Mesodermal cell (in vitro differentiated cells): ENCODE data around the gene CT47C1.

ENCODE experiments used
- H3K27ac ChIP-seq: 2 replicates; pipeline ENCODE4 v1.7.0; 2013; ENCODE audit warnings: mild to moderate bottlenecking, low read depth, low read length, moderate library complexity; ENCODE audit not compliant: severe bottlenecking
- H3K36me3 ChIP-seq: 2 replicates; pipeline ENCODE4 v1.7.1; 2013; ENCODE audit warnings: mild to moderate bottlenecking, low read length, moderate library complexity; ENCODE audit not compliant: control insufficient read depth, insufficient read depth
- H3K4me1 ChIP-seq: one replicate; pipeline ENCODE4 v1.7.1; 2013; ENCODE audit warnings: mild to moderate bottlenecking, low read length; ENCODE audit not compliant: insufficient read depth, control insufficient read depth, poor library complexity, severe bottlenecking
- H3K4me3 ChIP-seq: 2 replicates; pipeline ENCODE4 v1.7.0; 2013; ENCODE audit warnings: low read length, control low read depth, mild to moderate bottlenecking; ENCODE audit not compliant: insufficient read depth, poor library complexity, severe bottlenecking; ENCODE audit errors: extremely low read depth
- H3K9me3 ChIP-seq: 2 replicates; pipeline ENCODE4 v1.7.1; 2013; ENCODE audit warnings: mild to moderate bottlenecking, low read length, moderate library complexity; ENCODE audit not compliant: control insufficient read depth
- WGBS, 2 experiments: methylation state at CpG; one replicate each; pipeline ENCODE4 v1.1.5; 2013; ENCODE audit warnings: missing lambda C conversion rate in 2 of 2; ENCODE audit not compliant: insufficient coverage in 2 of 2; 5-methylcytosine and 5-hydroxymethylcytosine counted together

CT47C1 gene

DNA sequence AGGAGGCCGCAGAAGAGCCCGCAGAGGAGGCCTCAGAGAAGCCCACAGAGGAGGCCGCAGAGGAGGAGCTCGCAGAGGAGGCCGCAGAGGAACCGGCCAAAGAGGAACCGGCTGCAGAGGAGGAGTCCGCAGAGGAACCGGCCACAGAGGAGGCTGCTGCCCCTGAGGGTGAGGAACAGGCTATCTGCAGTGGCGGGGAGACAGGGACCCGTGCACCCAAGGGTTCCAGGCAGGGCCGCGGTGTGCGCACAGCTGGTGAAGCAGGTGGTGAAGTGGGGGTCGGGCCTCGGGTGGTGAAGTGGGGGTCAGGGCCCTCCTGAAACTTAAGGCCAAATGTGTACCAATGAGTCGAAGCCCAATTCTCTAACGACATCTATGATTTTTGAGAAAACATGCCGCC is 1.1 kb downstream of the CT47C1 start:
- Histone ChIP-seq H3K27ac (no peak overlapping the region), H3K9me3 (no peaks in the 10 kb centered on the region), H3K4me3 (no peak overlapping the region), H3K4me1 (no peaks in the 10 kb centered on the region), H3K36me3 (no peaks in the 10 kb centered on the region)
- WGBS, 2 experiments = 91 to 93% methylated on average over 8 to 13 of the region's 19 CpGs

DNA sequence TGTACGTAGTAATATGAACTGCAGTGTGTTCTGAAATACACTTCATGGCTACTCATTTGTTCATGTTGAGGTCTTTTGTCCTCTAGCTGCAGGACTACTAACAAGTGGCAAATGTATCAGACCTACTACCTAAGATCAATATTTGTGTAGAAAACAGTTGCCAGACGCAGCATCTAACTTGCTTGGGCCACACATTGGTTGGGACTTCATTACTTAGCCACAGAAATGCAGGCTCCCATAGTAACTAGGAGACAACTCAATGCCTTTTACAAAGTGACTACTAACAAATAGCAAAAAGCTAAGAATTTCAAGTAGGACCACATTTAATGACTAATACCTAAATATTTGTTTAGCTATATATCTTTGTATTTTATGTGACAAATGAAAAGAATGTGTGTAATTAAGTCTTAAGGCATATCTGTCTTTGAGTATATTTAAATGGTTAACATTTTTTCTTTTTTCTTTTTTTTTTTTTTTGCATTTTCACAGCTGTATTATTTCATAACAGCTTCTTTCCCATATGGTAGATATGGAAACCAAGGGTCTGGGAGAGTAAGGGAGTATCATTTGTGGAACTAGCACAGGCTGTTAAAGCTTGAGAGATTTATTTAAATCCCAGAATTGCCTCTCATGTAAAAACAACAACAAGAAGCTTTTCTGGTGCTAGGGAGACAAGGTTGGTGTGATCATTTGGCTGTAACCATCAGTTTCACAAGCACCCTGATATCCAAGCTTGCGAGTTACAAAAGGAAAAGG is 2.7 kb downstream of the CT47C1 start:
- 100% methylated on average over 1 of the region's 3 CpGs; no CpG with 5 or more reads in 1 of the 2 experiments for WGBS, 2 experiments
- H3K4me1 ChIP-seq = no peaks in the 10 kb centered on the region

DNA sequence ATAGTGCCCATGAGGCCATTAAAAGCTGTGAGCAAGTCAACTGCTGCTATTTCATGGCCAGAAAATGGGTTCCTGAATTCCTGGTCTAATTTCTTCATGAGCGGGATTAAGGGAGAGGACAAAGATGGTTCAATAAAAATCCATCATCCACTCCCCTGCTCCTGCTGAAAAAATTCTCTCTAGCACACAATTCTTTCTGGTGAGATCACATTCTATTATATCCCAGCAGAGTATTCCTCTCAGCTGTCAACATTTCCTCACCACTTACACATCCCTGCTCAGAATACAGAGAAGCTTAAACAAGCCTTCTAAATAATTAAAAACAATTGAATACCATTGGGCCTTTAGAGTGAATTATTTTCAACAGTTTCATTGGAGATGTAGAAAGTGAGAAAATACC is 9.5 kb downstream of the CT47C1 start:
- Histone ChIP-seq H3K4me3 (no peak overlapping the region), H3K4me1 (no peaks in the 10 kb centered on the region), H3K9me3 (no peaks in the 10 kb centered on the region), H3K27ac (no peak overlapping the region), H3K36me3 (no peaks in the 10 kb centered on the region)
- no CpG with 5 or more reads among the region's 1 CpG for WGBS, 2 experiments

More for the DNA sequence above, 2.7 kb downstream of the CT47C1 start:
- Histone ChIP-seq H3K27ac (no peak overlapping the region), H3K36me3 (no peaks in the 10 kb centered on the region), H3K9me3 (no peaks in the 10 kb centered on the region), H3K4me3 (no peak overlapping the region)

DNA sequence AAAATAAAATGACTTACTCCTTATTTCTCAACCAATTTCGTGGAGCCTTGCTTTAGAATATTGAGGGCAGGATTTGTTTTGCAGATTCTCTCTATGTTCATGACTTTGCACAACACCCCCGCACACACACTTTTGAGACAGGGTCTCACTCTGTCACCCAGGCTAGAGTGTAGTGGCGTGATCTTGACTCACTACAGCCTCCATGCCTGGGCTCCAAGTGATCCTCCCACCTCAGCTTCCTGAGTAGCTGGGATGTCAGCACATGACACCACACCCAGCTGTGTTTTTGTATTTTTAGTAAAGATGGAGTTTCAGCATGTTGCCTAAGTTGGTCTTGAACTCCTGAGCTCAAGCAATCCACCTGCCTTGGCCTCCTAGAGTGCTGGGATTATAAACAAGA is 12.0 kb downstream of the CT47C1 start:
- Histone ChIP-seq H3K36me3 (no peaks in the 10 kb centered on the region), H3K9me3 (no peaks in the 10 kb centered on the region), H3K4me3 (no peak overlapping the region), H3K27ac (no peak overlapping the region), H3K4me1 (no peaks in the 10 kb centered on the region)
- WGBS, 2 experiments = 100% methylated on average over 1 of the region's 3 CpGs; no CpG with 5 or more reads in 1 of the 2 experiments

DNA sequence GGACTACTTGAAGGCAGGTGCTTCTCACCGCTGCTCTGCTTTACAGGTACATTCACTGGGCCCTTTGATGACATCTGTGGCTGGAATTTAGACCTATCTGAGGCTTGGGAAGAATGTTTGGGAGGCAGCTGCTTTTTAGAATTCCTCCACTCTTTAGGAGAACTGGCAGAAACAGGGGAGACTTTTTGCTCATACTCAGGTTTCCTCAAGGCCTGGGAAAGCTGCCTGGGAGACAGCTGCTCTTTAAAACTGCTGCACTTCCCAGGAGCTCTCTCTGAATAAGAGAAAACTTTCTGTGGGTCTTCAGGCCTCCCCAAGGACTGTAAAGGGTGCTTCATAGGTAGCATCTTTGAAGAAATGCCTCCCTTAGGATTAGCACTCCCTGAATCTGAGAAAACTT is 14.3 kb downstream of the CT47C1 start:
- Histone ChIP-seq H3K4me3 (no peak overlapping the region), H3K4me1 (no peaks in the 10 kb centered on the region), H3K27ac (no peak overlapping the region), H3K36me3 (no peaks in the 10 kb centered on the region), H3K9me3 (no peaks in the 10 kb centered on the region)
- WGBS, 2 experiments = 100% methylated on average over 1 of the region's 1 CpG; no CpG with 5 or more reads in 1 of the 2 experiments

DNA sequence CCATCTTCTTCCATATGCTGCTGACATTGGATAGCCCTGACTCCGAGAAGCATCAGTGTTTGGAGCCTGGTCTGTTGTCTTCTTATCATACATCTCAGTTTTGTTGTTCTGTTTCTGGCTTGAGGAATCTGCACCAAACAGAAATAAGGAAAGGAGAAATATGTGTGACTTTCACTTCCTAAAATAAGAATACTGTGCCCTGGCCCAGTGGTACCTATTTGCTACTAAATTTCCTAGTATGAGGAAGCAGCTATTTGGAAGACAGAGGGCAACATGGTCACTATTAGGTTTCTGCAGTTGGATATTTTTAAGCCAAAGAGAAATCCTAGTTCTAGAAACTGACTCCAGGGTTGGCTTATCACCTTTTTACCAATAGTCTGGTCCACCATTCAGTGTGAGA is 16.8 kb downstream of the CT47C1 start:
- H3K4me1 ChIP-seq = no peaks in the 10 kb centered on the region
- no CpG with 5 or more reads among the region's 1 CpG for WGBS, 2 experiments
- H3K36me3 ChIP-seq = no peaks in the 10 kb centered on the region
- no peaks in the 10 kb centered on the region for H3K9me3 ChIP-seq
- no peak overlapping the region for H3K27ac ChIP-seq
- no peak overlapping the region for H3K4me3 ChIP-seq

DNA sequence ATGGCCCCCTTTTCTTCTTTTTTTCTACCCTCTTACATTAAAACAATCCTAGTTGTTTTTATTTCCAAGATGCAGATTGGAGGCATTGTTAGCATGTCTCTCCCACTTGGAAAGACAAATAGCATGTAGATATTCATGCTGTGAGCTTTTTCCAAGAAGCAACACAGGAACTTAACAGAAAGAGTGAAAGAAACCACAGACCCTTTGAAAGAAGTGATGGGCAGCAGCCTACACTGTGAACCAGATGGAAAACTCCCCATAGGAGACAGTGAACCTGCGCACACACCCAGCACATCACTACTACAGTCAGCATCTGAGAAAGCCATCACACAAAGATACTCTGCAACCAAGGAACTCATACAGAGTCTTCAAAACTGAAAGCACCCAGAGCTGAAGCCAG is 17.8 kb downstream of the CT47C1 start:
- WGBS, 2 experiments = no CpG with 5 or more reads among the region's 1 CpG
- H3K4me1 ChIP-seq = no peaks in the 10 kb centered on the region
- no peaks in the 10 kb centered on the region for H3K9me3 ChIP-seq
- H3K36me3 ChIP-seq = no peaks in the 10 kb centered on the region
- H3K4me3 ChIP-seq = no peak overlapping the region
- no peak overlapping the region for H3K27ac ChIP-seq

DNA sequence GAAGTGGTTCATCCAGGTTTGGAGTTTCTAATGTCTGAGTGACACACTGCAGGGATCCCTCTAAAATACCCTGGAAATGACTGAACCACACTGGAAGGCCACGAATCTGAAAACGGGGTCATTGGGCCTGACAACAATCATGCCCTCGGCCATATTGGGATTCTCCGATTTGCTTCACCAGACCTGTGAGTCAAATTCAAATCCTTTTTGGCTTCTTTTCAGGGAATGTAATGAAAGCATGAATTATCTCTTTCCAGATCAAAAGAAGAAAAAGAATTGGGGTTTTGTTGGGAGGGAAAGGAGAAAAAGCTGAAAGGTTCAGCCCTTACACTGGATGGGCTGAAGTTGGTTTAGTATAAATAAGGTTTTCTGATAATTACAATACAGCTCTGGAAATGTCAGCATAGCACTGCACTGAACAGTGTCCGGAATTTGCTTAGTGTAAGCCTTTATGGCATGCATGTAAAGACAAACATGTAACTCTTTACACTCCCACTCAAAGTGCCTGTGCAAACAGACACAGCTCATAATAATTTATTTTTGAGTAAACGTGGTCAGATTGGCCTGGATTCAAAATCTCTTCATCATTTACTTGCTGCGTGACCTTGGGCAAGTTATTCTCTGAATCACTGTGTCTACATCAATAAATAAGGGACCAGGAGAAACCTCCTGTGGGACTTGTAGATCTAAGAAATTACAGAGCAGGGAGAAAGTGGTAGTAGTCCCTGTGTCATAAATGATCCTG is 21.4 kb downstream of the CT47C1 start:
- no peak overlapping the region for H3K4me3 ChIP-seq
- no peaks in the 10 kb centered on the region for H3K4me1 ChIP-seq
- 83 to 93% methylated on average over 2 to 4 of the region's 7 CpGs for WGBS, 2 experiments
- no peak overlapping the region for H3K27ac ChIP-seq
- no peaks in the 10 kb centered on the region for H3K9me3 ChIP-seq
- H3K36me3 ChIP-seq = no peaks in the 10 kb centered on the region

DNA sequence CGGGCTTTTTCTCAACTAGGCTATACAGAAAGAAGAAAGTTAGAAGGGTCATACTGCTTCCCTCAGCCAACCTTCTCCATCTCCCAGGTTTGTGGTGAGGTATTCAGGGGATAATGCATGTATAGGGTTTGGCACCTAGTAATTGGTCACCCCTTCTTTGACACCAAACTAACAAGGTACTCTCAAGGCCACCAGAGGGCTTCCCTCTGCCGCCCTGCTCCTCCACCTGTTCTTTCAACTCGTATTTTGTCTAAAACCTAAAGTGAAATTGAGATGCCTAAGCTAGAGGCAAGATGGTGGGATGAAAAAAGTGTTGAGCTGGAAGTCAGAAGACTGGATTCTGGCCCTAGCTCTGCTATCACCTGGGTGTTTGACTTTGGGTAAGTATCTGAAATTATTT is 22.0 kb downstream of the CT47C1 start:
- Histone ChIP-seq H3K4me3 (no peak overlapping the region), H3K27ac (no peak overlapping the region), H3K9me3 (no peaks in the 10 kb centered on the region), H3K36me3 (no peaks in the 10 kb centered on the region), H3K4me1 (no peaks in the 10 kb centered on the region)
- no CpG with 5 or more reads among the region's 3 CpGs for WGBS, 2 experiments

DNA sequence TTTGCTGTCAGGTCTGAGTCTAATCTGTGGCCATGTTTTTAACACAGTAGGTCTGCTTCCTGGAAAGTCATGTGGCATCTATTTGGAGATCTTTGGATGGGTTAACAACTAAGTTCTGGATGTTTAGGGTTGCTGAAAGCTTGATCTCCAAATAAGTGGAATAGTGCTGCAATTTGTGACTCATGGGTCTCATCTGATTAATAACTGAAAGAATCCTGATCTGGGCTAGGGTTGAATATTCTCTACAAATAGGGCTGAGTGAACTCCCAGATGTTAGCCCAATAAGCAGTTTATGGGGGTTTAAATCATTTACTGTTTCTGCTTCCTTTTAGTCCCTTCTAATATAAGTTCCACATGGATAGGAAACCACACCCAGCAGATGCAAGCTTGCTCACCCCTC is 23.1 kb downstream of the CT47C1 start:
- Histone ChIP-seq H3K4me3 (no peak overlapping the region), H3K9me3 (no peaks in the 10 kb centered on the region), H3K27ac (no peak overlapping the region), H3K36me3 (no peaks in the 10 kb centered on the region), H3K4me1 (no peaks in the 10 kb centered on the region)

DNA sequence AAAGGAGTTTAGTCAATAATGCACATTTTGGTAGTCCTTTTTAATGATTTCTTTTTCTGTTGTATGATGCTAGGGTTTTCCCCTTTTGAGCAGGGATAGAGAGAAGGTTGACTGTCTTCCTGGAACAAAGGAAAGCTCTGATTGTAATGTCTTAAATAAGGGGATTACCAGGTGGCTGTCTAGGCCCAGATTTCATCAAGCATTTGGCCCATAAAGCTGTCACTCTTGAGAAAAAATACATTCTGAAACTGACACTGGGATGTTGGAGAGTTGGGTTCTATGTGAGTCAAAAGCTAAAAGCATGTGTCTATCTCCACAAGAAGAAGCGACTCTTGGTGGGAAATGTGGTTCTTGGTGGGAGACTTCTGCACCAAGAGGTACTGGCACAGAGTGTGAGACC is 28.4 kb downstream of the CT47C1 start:
- no peak overlapping the region for H3K4me3 ChIP-seq
- no peaks in the 10 kb centered on the region for H3K4me1 ChIP-seq
- H3K27ac ChIP-seq = no peak overlapping the region
- WGBS, 2 experiments = no CpG with 5 or more reads among the region's 1 CpG
- no peaks in the 10 kb centered on the region for H3K9me3 ChIP-seq
- no peaks in the 10 kb centered on the region for H3K36me3 ChIP-seq
